Stimulated activated CD8-positive, alpha-beta memory T cell treated with anti-CD3 and anti-CD28 coated beads, Interleukin-2, amount 100 ng/mL, for 48 hours (primary cell): ENCODE measurements around the gene HNRNPM.
A peak's percentile ranks its signal among the peaks of the same experiment; 100 is the strongest.
"Not testable (repeated sequence)": the region's sequence is repeated elsewhere in the genome, so short reads cannot be mapped to it uniquely, and the experiment has no call there.

Experiments
- DNase-seq, 2 donors: peaks; one replicate each; pipeline ENCODE4 v3.0.0-alpha.2; 2020; ENCODE audit warnings: low read depth in 2 of 2

HNRNPM gene, protein sequence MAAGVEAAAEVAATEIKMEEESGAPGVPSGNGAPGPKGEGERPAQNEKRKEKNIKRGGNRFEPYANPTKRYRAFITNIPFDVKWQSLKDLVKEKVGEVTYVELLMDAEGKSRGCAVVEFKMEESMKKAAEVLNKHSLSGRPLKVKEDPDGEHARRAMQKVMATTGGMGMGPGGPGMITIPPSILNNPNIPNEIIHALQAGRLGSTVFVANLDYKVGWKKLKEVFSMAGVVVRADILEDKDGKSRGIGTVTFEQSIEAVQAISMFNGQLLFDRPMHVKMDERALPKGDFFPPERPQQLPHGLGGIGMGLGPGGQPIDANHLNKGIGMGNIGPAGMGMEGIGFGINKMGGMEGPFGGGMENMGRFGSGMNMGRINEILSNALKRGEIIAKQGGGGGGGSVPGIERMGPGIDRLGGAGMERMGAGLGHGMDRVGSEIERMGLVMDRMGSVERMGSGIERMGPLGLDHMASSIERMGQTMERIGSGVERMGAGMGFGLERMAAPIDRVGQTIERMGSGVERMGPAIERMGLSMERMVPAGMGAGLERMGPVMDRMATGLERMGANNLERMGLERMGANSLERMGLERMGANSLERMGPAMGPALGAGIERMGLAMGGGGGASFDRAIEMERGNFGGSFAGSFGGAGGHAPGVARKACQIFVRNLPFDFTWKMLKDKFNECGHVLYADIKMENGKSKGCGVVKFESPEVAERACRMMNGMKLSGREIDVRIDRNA

DNA sequence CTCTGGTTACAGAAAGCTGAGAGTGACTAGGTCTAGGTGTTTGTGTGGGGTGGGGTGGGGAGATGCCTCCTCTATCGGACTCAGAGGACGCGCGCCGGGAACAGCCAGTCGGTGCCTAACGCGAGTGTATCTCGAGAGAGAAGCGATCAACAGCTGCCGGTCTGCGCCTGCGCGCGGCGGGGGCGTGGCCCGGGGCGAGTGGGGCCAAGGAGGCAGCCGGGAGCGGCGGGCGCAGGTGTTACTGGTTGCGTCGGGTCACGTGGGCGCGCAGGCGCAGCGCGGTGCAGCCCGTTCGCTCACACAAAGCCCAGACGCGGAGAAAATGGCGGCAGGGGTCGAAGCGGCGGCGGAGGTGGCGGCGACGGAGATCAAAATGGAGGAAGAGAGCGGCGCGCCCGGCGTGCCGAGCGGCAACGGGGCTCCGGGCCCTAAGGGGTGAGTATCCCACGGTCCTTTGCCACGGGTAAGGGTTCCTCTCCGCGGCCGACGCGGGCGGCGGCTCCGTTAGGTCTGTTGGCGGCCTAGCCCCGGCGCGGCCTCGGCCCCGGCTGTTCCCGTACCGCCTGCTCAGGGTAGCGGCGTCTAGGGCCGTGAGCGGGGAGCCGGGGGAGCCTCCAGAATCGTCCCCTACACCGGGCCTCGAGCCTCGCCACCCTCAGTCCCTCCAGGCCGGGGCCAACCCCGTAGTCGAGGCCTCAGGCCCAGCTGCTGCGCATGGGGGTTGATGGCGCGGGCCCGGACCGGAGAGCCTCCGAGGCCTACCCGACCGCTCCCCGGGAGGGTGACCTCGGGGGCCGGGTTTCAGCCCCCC lies at the start of gene HNRNPM:
TSS of gene HNRNPM (plus strand) at position 299 of the 811 bp plus-strand sequence. CDS start at position 323, 24 bp downstream.
- DNase-seq: peak; percentile 100

GRCh38 chr19:8395621-8396082 lies 49.1 kb upstream of the HNRNPM start:
- no peak for DNase-seq

DNA sequence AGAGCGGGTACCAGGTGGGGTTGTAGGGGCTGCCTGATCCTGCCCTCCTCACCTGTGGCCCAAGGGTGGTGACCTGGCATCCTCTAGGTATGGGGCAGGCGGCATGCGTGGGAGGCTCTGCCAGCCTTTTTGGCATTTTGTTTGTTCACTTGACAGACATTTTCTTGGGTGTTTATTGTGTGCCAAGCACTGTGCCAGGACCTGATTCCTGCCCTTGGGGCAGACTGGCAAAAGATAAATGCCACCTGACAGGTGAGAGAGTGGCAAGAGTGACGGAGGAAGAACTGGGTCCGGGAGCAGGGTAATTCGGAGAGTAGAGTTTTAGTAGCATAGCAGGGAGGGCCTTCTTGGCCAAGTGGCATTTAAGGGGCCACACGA lies 48.6 kb upstream of the HNRNPM start:
- DNase-seq: no peak

- DNase-seq: peak; percentile 64 to 66
Measured at GRCh38 chr19:8396563-8397203, 48.1 kb upstream of the HNRNPM start.

- no peak for DNase-seq
Measured at GRCh38 chr19:8397271-8397670, 47.5 kb upstream of the HNRNPM start.

GRCh38 chr19:8397746-8398310 lies 46.9 kb upstream of the HNRNPM start:
- no peak for DNase-seq

DNA sequence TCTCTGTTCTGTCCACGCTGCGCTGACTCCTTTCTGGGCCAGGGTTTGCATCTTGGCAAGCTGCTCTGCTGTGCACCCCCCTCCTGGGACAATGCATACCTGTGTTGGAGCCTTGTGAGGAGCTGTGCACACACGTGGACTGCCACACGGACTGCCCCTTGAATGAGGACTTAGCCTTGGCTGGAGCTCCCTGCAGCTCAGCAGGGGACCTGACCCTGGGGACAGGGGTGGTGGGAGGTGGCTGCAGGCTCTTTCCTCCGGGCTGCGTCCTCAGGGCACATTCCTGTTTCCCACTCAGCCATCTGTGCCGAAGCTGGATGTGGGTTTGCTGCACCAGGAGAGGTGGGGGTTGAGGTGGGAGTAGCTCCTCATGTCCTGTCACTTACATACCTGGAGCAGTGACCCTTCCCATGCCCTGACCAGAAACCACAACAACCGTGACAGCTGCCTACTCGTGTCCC lies 46.4 kb upstream of the HNRNPM start:
- DNase-seq: no peak

- no peak for DNase-seq
Measured at GRCh38 chr19:8399681-8400188, 45.0 kb upstream of the HNRNPM start.

DNA sequence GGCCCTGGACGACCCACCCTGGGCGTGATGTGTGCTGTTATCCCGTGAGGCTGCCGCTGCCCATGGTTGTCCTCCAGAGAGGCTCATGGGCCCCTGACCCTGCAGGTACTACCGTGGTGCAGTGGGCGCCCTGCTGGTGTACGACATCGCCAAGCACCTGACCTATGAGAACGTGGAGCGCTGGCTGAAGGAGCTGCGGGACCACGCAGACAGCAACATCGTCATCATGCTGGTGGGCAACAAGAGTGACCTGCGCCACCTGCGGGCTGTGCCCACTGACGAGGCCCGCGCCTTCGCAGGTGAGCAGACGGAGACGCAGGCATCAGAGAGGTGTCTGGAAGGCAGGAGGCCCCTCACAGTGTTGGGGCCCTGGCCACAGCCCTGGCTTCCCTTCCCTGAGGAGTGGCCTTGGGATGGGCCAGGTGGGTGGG lies 42.8 kb upstream of the HNRNPM start:
- DNase-seq: no peak

DNA sequence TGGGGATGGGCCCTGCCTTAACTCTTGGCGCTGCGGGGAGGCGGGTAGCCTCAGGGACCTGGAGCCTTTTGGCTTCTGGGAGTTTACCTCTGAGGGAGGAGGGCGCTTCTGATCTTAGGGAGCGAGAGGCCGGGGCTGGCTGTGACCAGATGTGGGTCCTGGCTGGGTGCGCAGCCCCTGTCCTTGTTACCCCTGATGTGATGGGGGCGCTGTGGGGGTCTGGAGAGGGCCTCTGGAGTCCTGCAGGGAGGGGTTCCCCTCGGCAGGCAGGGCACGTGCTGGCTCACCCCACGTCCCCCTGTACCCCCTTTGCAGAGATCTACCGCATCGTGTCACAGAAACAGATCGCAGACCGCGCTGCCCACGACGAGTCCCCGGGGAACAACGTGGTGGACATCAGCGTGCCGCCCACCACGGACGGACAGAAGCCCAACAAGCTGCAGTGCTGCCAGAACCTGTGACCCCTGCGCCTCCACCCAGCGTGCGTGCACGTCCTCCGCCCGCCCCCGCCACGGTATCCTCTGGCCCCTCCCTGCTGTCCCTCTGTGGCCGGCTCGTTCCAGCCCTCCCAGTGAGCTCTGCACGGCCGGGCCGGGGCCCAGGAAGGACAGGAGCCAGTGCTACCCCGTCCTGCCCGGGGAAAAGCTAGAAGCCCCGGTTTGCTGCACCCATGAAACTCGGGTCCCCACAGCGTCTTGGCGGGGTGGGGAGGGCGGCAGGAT lies 41.5 kb upstream of the HNRNPM start:
- DNase-seq: no peak

- DNase-seq: no peak
Measured at GRCh38 chr19:8403820-8404109, 41.0 kb upstream of the HNRNPM start.

- DNase-seq: no peak
Measured at GRCh38 chr19:8404391-8405151, 40.2 kb upstream of the HNRNPM start.

DNA sequence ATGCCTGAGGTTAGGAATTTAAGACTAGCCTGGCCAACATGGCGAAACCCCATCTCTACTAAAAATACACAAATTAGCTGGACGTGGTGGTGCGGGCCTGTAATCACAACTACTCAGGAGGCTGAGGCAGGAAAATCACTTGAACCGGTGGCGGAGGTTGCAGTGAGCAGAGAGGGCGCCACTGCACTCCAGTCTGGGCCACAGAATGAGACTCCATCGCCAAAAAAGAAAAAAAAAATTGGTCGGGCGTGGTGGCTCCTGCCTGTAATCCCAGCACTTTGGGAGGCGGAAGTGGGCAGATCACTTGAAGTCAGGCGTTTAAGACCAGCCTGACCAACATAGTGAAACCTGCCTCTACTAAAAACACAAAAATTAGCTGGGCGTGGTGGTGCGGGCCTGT lies 34.1 kb upstream of the HNRNPM start:
- not testable (repeated sequence) for DNase-seq

DNA sequence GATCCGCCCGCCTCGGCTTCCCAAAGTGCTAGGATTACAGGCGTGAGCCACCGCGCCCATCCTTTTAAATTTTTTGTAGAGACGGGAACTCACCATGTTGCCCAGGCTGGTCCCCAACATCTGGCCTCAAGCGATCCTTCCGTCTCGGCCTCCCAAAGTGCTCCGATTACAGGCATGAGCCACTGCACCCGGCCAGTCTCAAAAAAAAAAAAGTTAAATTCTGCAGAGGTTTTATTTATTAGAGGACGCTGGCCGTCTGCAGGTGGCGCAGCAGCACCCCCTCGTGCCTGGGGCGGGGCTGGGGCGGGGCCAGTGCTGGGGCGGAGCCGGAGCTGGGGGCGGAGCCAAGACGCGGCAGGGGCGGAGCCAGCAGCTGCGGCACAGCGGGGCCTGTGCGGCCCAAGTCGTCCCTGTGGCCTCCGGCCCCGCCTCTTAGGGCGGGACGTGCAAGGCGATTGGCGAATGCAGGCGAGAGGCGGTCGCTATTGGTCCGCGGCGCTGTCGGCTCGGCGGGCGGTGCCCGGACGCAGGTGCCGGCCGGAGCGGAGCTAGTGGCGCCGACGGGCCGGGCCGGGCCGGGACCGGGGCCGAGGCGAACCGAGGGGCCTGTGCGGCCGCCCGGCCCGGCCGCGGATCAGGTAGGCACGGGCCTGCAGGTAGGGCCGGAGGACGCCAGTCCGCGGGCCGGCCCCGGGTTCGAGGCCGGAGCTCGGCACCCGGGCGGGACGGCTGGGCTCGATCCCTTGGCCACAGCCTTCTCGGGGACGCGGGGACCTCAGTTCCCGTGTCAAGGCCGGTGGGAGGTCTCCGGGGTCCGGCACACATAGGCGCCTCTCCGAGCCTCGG lies 31.8 kb upstream of the HNRNPM start, which contains the start of gene MARCHF2:
TSS of gene MARCHF2 (plus strand) at position 523 of the 846 bp plus-strand sequence. CDS start 8,536 bp downstream, outside the sequence.
- peak; percentile 91 to 92 for DNase-seq

GRCh38 chr19:8413629-8413995 lies 31.2 kb upstream of the HNRNPM start:
- no peak for DNase-seq

GRCh38 chr19:8416796-8417195 lies 28.0 kb upstream of the HNRNPM start:
- DNase-seq: no peak

DNA sequence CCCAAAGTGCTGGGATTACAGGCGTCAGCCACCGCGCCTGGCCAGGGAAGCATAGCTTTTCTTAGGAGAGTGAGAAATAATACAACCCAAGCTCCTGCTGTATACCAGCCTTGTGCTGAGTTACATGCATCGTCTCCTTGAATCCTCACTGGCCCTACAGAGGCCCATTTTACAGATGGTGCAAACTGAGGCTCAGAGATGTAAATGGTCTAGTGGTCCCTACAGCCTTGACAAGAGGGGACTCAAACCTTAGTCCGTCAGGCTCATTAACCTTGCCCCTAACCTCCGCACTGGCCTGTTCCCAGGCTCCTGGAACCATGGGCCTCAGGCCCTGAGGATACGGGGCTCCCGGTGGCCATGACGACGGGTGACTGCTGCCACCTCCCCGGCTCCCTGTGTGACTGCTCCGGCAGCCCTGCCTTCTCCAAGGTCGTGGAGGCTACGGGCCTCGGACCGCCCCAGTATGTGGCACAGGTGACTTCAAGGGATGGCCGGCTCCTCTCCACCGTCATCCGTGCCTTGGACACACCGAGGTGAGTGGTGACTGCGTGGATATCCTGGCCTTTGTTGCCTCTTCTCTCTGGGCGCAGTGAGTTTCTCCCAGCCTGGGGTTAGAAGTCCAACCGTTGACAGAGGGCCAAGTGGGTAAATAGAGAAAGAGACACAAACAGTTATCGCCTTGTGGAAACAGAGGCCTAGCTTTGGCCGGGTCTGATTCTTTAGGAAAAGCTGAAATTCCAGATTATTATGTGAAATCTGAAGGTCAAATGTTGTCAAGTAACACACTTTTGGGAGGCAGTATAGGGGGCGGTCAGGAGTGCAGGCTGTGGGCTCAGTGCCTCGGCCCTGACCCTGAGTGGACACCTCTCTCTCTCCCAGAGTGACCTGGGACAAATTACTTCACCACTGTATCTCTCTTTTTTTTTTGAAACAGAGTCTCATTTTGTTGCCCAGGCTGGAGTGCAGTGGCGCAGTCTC lies 23.0 kb upstream of the HNRNPM start:
- no peak for DNase-seq
